Right ventricle myocardium inferior (tissue), 1 donor: ENCODE measurements around the gene CDON. TPM values are rescaled to one million over a fixed set of nuclear protein-coding genes. Genes with fewer than 3 reads are reported as not detected.

Experiments used
- ATAC-seq: fragments of 200-7000 bp; cut with Tn5 transposase; one replicate; pipeline ENCODE4 v1.9.1; 2020; ENCODE audit warnings: mild to moderate bottlenecking, moderate library complexity
- DNase-seq: peaks from one replicate; pipeline ENCODE4 v3.0.0; 2021; ENCODE audit errors: missing footprints
- intact Hi-C: fragments of 100-400 bp; cut with DNase I; formaldehyde crosslinking; loops from one replicate; pipeline ENCODE4 v1.11.0; 2022
- total RNA-seq: library from RNA; stranded (reverse); fragmentation: NEBNext Ultra II Directional; extraction: Animal tissue kit (Norgen Biotek cat#: 25700); gene quantifications from one replicate; pipeline ENCODE4 v1.2.1, GENCODE V29; 2021
- donor health status: DM: no; HTN: yes; CAD: no; lungs with severe emphysema.

The CDON gene
- total RNA-seq, 1 donor from 2014 or later, result 18.6 TPM

DNA sequence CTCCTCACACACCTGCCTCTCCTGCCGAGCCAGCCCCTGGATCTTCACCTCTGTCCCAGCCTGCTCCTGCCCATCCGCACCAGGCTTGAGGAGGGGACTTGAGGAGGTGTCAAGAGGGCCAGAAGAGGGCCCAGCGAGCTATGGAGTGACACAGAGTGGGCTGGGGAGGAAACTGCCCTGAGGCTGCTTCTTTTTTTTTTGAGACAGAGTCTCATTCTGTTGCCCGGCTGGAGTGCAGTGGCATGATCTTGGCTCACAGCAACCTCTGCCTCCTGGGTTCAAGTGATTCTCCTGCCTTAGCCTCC lies 21.9 kb upstream of the CDON start:
- ATAC-seq (peak; percentile 37), DNase-seq (no peak)
- intact Hi-C loops, result no loop called here

DNA sequence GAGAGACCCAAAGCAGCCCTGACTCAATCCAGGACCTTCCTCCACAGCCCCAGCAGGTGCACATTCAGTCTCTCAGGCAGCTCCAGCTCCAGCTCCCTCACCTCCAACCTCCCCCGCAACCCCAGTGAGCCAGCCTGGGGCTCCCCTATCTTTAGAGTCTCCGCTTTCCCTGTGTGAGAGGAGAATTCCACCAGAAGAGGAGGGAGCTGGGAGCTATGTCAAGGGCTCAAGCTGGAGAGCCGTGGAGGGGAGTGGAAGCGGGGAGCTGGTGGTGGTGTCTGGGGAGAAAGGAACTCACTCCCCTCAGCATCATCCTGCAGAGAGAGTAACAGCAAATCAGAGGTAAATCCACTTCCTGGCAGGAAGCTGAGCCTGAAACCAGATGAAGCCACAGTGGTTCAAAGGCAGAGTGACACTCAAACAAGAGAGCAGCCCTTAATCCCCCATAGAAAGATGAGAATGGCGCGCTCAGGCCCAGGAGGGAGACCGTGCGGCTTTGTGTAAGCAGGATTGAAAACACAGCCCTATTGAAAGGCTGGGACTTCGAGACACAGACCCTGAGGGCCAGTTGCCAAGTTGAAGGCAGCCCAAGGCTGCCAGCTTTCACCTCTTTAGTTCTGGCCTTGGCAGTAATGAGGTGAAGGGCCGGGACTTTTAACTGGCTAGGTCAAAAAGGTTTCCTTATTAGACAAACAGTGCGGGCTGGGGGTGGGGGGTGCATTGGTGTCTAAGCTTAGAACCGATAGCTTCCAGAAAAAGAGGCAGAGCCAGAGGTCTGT lies 21.4 kb upstream of the CDON start:
- intact Hi-C loops, result no loop called here
- no peak for ATAC-seq
- DNase-seq, result no peak

DNA sequence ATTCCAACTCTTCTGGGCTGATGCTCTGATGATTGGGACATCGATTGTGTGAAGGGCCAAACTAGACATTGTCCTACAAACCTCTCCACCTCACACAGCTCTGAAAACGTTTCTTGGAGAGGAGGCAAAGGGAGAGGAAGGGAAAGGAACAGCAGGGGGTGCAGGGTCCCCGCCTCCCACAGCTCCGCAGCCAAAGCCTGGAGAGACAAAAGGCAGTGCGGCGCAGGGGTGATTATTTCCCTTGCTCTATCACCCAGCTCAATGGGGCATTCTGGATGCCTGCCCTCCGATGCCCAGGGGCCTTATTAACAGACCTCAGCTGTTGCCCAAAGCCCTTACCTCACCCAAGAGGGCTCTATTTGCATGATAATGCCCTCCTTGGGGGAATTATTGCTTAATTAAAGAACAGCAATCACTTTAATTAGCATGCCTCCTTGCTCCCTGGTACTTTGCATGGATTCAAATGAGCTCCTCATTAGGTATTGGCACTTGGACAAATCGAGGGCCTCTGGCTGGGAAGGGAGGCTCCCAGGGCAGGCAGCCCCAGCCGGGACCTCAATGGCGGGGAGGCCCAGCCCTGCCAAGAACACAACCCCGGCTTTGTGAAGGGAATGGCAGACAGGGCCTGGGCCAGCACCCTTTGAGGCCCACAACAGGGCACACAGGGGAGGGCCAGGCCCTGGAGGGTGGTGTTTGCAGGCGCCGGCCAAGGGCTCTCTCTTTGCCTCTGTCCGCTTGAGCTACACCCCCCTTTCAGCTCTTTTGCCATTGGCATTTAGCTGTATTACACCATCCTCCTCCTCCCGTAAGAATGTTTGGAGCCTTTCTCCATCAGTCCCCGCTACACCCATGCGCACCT lies 19.8 kb upstream of the CDON start:
- intact Hi-C loops, result no loop called here
- no peak for ATAC-seq
- DNase-seq, result no peak

DNA sequence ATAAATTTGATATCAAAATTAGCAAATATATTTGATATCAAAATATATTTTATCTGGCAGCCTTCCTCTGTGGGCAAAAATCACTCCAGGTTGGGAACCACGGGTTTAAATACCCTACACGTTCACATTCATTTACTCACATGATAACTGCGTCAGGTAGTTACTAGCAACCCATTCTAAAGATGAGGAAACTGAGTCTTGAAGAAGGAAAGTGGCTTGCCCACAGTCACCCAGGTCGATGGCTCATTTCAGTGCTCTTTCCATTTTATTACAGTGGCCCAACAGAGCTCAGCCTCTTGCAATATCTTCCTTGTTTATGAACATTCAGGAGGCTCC lies 19.2 kb upstream of the CDON start:
- intact Hi-C loops, result no loop called here
- DNase-seq (no peak), ATAC-seq (no peak)

GRCh38 chr11:126080161-126080941 lies 17.7 kb upstream of the CDON start:
- ATAC-seq (peak; percentile 20), DNase-seq (no peak)
- intact Hi-C loops, result no loop called here

DNA sequence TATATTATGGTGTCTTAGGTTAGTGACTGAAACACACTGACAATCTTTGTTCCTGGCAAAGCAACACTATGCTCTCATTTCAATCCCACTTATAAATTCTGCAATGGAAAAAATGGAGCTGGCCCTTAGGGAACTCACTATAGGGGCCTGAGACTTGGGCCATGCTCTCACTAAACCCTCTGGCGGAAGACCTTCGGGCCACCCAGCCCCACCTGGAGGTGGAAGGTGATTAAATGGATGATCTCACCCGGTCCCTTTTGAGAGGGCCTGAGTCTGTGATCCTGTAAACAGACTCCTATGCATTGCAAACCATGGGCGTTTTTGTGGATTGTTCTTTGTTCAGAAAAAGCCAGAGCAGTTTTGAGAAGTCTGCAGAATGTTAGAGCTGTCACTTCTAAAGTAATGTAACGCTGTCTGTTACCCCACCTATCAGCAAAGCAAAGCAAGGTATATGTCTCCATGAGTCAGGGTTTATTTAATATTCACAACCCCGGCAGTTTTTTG lies 17.0 kb upstream of the CDON start:
- no peak for DNase-seq
- intact Hi-C loops, result no loop called here
- ATAC-seq, result no peak

GRCh38 chr11:126076641-126077040 lies 14.0 kb upstream of the CDON start:
- ATAC-seq (no peak), DNase-seq (no peak)
- intact Hi-C loops, result no loop called here

DNA sequence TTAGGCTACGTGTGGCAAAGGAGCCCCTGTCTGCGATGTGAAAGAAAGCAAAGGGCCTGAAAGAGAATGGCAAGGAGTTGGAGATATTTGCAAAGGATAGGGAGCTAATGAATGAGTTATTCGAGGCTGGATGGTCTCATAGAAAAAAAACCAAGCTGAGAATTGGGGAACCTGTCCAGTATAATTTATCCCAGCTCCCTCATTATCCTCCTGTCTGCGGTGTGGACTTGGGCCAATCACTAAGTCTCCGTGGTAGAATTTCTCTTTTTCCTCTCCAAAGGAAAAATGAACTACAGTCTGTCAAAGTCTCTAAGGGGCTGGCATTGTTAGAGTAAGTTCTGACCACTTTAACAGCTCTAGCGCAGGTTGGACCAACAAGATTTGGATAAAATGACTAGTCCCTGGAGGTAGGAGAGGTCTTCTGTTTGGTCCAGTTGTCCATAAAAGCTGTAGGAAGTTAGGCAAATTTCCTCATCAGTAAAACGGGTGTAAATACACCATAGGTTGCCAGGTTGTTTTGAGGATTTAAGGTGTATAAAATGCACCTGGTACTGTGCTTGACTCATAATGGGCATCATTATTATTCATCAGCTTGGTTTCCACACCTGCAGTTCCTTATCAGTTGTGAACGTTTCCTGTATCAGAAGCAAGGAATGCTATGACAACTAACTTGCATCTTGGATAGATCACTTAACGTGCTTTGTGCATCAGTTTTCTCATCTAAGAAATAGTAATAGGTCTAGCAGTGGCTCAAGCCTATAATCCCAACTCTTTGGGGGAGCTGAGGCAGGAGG lies 10.3 kb upstream of the CDON start:
- ATAC-seq, result no peak
- no peak for DNase-seq
- intact Hi-C loops, result no loop called here

DNA sequence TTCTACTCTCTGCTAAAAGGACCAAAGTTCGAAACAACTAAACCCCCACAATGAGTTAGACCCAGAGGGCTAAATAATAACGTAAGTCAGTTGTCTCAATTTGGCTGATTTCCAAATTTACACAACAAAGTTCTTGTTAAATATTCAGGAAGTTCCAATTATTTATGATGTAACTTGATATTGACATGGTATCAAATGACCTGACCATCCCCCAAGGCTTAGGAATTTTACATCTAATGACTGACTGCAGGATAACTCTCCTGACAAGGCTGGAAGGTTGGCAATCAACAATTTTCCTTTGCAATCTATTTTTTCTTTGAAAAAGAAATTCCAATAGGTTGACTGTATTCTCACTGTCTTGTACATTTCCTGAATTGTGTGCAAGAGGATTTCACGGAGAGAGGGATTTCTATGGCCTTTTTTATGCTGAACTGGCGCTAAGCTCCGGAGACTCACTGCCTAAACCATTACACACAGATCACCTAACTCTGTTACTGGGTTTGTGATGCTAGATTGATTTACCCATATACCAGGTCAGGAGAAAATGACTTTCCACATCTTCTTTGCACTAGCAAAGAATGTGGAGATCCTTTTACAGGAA lies 9.6 kb upstream of the CDON start:
- intact Hi-C loops, result no loop called here
- no peak for DNase-seq
- no peak for ATAC-seq

GRCh38 chr11:126063507-126063852 lies 814 bp upstream of the CDON start:
- intact Hi-C loops, result loop anchor here (2.0 to 5.0 kb wide), 4 partner anchors 49 to 149 kb away; partner anchors contain the start of genes FAM118B and RPUSD4
- ATAC-seq (no peak), DNase-seq (no peak)

- ATAC-seq (no peak), DNase-seq (peak; percentile 71)
- intact Hi-C loops, result loop anchor here (2.0 to 5.0 kb wide), 4 partner anchors 51 to 150 kb away; partner anchors contain the start of genes FAM118B and RPUSD4
Observed at GRCh38 chr11:126061707-126062678, 673 bp downstream of the CDON start.

DNA sequence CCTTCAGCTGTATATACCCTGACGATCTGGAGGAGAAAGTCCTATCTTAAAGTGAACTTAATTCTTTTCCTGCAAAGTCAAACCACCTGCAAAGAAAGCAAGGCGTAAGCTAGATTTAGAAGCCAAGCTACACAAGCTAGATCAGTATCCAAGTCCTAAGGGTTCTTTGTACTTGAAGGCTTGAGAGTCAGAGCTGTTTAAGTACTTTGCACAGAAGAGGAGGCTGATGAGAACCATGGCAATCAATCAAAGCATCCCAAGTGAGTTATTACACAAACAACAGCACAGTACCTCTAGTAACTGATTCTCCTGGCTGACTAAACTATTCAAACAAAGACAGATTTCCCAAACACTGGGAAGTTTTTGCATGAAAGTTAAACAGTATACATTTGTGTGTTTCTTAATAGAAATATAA lies 1.9 kb downstream of the CDON start:
- intact Hi-C loops, result loop anchor here (5.0 kb wide), 3 partner anchors 118 to 152 kb away; partner anchors contain the start of genes FAM118B and RPUSD4
- DNase-seq (no peak), ATAC-seq (no peak)

DNA sequence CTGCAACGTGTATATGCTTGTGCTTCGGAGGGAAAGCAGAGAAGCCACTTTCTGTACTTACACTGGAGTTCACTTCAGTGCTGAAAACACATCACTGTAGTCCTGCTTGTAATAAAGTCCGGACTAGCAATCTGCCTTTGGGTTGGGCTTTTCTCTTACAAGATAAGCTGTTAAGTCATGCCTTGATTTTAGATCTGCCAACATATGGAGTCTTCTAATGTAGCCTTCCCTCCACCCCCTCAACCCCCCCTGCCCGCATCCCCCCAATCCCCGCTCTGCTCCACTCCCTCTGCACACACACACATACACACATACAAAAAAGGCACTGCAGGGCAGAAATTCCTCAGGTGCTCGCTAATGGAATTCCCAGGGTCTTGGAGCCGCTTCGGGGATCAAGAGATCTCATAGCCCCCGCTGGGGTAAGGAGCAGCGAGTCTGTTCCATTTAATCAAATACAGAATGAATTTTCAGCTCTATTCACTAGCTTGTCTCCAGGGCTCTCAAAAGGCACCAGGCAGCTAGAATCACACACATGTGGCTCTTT lies 3.4 kb downstream of the CDON start:
- intact Hi-C loops, result no loop called here
- DNase-seq (no peak), ATAC-seq (no peak)

GRCh38 chr11:126058105-126058874 lies 4.4 kb downstream of the CDON start:
- intact Hi-C loops, result no loop called here
- DNase-seq, result no peak
- no peak for ATAC-seq

DNA sequence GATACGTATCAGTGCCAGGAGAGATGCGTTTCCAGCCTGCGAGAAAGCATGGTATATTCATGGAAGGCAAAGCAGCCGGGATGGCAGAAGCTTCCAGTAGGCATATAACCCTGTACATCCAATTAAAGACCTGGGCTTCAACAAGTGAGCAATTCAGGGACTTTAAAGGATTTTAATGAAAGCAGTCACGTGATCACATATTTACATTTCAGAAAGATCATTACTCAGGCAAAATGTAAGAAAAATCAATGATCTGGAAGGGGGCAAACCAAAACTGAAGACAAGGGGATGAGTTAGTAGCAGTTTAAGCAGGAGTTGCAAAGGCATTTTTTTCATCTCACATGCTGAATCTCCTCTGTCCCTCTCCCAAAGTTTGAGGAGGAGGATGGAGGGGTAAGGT lies 7.8 kb downstream of the CDON start:
- intact Hi-C loops, result no loop called here
- DNase-seq, result no peak
- no peak for ATAC-seq

DNA sequence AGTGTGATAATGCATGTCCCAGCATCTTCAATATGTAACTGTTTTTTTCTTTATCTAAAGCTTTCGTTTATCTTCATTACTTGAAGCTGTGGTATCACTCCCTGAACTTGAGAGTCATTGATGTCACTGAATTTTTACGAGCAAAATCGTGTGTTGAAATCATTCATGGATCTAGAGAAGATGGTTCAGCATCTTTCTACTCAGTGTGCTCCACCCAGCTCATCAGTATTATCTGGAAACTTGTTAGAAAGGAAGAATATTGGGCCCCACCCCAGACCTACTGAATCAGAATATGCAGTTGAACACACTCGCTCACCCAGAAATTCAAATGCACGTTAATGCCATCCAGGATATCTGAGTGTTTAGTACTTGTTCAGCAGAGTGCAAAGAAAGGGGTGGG lies 8.3 kb downstream of the CDON start:
- no peak for ATAC-seq
- intact Hi-C loops, result no loop called here
- no peak for DNase-seq
